ENCODE results near the gene SST.
"Not testable (repeated sequence)": the region's sequence is repeated elsewhere in the genome, so short reads cannot be mapped to it uniquely, and the experiment has no call there.

The SST gene

GRCh38 chr3:187686621-187687273 lies 16.6 kb upstream of the SST start:
- no peak for DNase-seq (ENCODE audit: low spot score)
- CTCF ChIA-PET, result interaction anchor here (0.6 to 1.0 kb wide), 2 partner anchors 466 to 547 kb away, joined by 3 read pairs; partner anchors contain the start of gene RPL39L
- no peak for TF ChIP-seq CTCF (conservative IDR thresholded peaks at IDR 0.05; ENCODE audit: low read depth)
- H3K27ac ChIP-seq, result no peak overlapping the region
- POLR2A ChIA-PET (ENCODE audit: low non-redundant PET), result no interaction called here

GRCh38 chr3:187685948-187686347 lies 15.8 kb upstream of the SST start:
- H3K27ac ChIP-seq, result no peak overlapping the region
- POLR2A ChIA-PET (ENCODE audit: low non-redundant PET), result no interaction called here
- no peak for TF ChIP-seq CTCF (conservative IDR thresholded peaks at IDR 0.05; ENCODE audit: low read depth)
- CTCF ChIA-PET, result no interaction called here
- DNase-seq (ENCODE audit: low spot score), result no peak

GRCh38 chr3:187684880-187685279 lies 14.7 kb upstream of the SST start:
- DNase-seq (ENCODE audit: low spot score), result no peak
- no peak for TF ChIP-seq CTCF (conservative IDR thresholded peaks at IDR 0.05; ENCODE audit: low read depth)
- no peak overlapping the region for H3K27ac ChIP-seq
- ChIA-PET CTCF (no interaction called here), POLR2A (ENCODE audit: low non-redundant PET) (no interaction called here)

- ChIA-PET POLR2A (ENCODE audit: low non-redundant PET) (no interaction called here), CTCF (no interaction called here)
- no peak for TF ChIP-seq CTCF (conservative IDR thresholded peaks at IDR 0.05; ENCODE audit: low read depth)
- no peak overlapping the region for H3K27ac ChIP-seq
- no peak for DNase-seq (ENCODE audit: low spot score)
Measured at GRCh38 chr3:187684444-187684843, 14.2 kb upstream of the SST start.

- DNase-seq (ENCODE audit: low spot score); POLR2A ChIA-PET (ENCODE audit: low non-redundant PET); H3K27ac ChIP-seq: not testable (repeated sequence)
- CTCF ChIA-PET, result interaction anchor here (2.0 to 5.0 kb wide), 2 partner anchors 363 to 461 kb away, joined by 5 to 177 read pairs; no protein-coding TSS in a partner anchor
Measured at GRCh38 chr3:187681756-187682155, 11.6 kb upstream of the SST start.

GRCh38 chr3:187679638-187680396 lies 9.6 kb upstream of the SST start:
- POLR2A ChIA-PET (ENCODE audit: low non-redundant PET), result no interaction called here
- no peak overlapping the region for H3K27ac ChIP-seq
- CTCF ChIA-PET, result interaction anchor here (0.5 to 5.0 kb wide), 46 partner anchors 9 to 1507 kb away, joined by 3 to 177 read pairs (median 4); partner anchors contain the start of gene SST
- TF ChIP-seq CTCF (conservative IDR thresholded peaks at IDR 0.05; ENCODE audit: low read depth), result peak; percentile 91
- peak; percentile 70 for DNase-seq (ENCODE audit: low spot score)
